Loucy (cell line): ENCODE data around the gene SLC3A2.

Experiments used
- EZH2phosphoT487 ChIP-seq: fragments of 200-600 bp; IDR thresholded peaks from 2 replicates; pipeline ENCODE4 v1.6.1; 2018; ENCODE audit warnings: antibody characterized with exemption, mild to moderate bottlenecking, moderate library complexity, borderline replicate concordance
- TF ChIP-seq, protein P1 (sequence below): fragments of 200-600 bp; sonication (generic); conservative IDR thresholded peaks from 2 replicates; pipeline ENCODE4 v1.5.1; 2014; ENCODE audit warnings: mild to moderate bottlenecking, antibody characterized with exemption, low read length

DNA sequence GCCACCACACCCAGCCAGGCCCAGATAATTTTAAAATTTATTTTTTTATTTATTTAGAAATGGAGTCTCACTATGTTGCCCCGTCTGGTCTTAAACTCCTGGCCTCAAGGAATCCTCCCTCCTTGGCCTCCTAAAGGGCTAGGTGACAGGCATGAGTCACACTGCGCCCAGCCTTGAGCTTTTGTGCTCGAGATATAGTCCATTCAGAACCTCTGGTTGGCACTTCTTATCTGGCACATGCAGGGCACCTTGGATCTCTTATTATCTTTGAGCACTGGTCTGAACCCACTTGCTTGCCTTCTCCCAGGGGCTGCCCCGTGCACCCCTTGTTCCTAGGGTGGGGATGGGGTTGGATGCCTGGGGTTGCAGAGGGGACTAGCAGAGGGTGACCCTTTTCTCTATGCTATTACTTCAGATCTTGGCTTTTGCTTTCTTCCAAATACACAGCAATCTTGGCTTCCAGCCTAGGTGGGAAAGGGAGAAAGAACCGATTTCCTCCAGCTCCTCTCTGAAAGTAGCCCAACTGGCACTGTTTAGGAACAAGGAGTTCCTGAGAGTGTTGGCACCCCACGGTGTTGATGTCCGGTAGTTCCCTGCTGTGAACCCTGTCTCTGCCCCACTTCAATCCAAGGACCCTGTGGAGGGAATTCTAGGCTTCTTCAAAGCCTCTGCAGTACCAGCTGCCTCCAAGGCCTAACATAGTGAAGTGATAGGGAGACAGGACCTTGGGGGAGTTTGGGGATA is 1.3 kb upstream of the SLC3A2 start:
- TF ChIP-seq, protein P1, sequence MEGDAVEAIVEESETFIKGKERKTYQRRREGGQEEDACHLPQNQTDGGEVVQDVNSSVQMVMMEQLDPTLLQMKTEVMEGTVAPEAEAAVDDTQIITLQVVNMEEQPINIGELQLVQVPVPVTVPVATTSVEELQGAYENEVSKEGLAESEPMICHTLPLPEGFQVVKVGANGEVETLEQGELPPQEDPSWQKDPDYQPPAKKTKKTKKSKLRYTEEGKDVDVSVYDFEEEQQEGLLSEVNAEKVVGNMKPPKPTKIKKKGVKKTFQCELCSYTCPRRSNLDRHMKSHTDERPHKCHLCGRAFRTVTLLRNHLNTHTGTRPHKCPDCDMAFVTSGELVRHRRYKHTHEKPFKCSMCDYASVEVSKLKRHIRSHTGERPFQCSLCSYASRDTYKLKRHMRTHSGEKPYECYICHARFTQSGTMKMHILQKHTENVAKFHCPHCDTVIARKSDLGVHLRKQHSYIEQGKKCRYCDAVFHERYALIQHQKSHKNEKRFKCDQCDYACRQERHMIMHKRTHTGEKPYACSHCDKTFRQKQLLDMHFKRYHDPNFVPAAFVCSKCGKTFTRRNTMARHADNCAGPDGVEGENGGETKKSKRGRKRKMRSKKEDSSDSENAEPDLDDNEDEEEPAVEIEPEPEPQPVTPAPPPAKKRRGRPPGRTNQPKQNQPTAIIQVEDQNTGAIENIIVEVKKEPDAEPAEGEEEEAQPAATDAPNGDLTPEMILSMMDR: no peak
- TF ChIP-seq EZH2phosphoT487: no peak
